ENCODE data around the gene CAPN8. TPM values are rescaled to one million over a fixed set of nuclear protein-coding genes. Genes with fewer than 3 reads are reported as not detected.

Gene CAPN8
- total RNA-seq, 2 donors from 2014 or later: 0.44 TPM; not detected in 1

GRCh38 chr1:223653431-223653830 is 12.1 kb downstream of the CAPN8 start:
- TF ChIP-seq CTCF (conservative IDR thresholded peaks at IDR 0.05): no peak
- H3K27ac Mint-ChIP-seq: no peak overlapping the region
- H3K4me1 Mint-ChIP-seq: peaks cover 12% of the 10 kb centered on the region
- peaks cover 1% of the 10 kb centered on the region for H3K27me3 Mint-ChIP-seq (ENCODE audit: insufficient read depth)
- 94% methylated on average over 4 of the region's 4 CpGs; no CpG with 5 or more reads in 1 of the 2 experiments for WGBS, 2 experiments (ENCODE audit: insufficient coverage in 1 of 2, insufficient read length in 1 of 2)
- no peaks in the 10 kb centered on the region for H3K36me3 Mint-ChIP-seq (ENCODE audit: low read depth)
- H3K4me3 Mint-ChIP-seq: no peak overlapping the region
- Histone ChIP-seq H3K4me1 (ENCODE audit: control insufficient read depth, insufficient read depth, low read length) (no peaks in the 10 kb centered on the region), H3K9me3 (ENCODE audit: control insufficient read depth, low read length) (no peaks in the 10 kb centered on the region), H3K4me3 (ENCODE audit: low read length) (no peak overlapping the region), H3K9ac (ENCODE audit: extremely low read depth, low read length, poor library complexity, severe bottlenecking) (no peak overlapping the region), H3K27ac (ENCODE audit: low read depth, low read length) (no peak overlapping the region), H3K36me3 (ENCODE audit: control insufficient read depth, insufficient read depth, low read length) (no peaks in the 10 kb centered on the region), H3K27me3 (ENCODE audit: control insufficient read depth, insufficient read depth, low read length, poor library complexity, severe bottlenecking) (no peaks in the 10 kb centered on the region)
- DNase-seq: no peak
- H3K9me3 Mint-ChIP-seq: no peaks in the 10 kb centered on the region

GRCh38 chr1:223653015-223653414 is 12.5 kb downstream of the CAPN8 start:
- Mint-ChIP-seq H3K27ac (no peak overlapping the region), H3K27me3 (ENCODE audit: insufficient read depth) (peaks cover 3% of the 10 kb centered on the region), H3K4me1 (peaks cover 12% of the 10 kb centered on the region), H3K4me3 (no peak overlapping the region), H3K9me3 (no peaks in the 10 kb centered on the region), H3K36me3 (ENCODE audit: low read depth) (no peaks in the 10 kb centered on the region)
- 90 to 91% methylated on average over 12 to 14 of the region's 14 CpGs for WGBS, 2 experiments (ENCODE audit: insufficient coverage in 1 of 2, insufficient read length in 1 of 2)
- no peak for TF ChIP-seq CTCF (conservative IDR thresholded peaks at IDR 0.05)
- H3K27ac ChIP-seq (ENCODE audit: low read depth, low read length): no peak overlapping the region
- no peak overlapping the region for H3K9ac ChIP-seq (ENCODE audit: extremely low read depth, low read length, poor library complexity, severe bottlenecking)
- H3K4me3 ChIP-seq (ENCODE audit: low read length): no peak overlapping the region
- no peak for DNase-seq
- no peaks in the 10 kb centered on the region for H3K36me3 ChIP-seq (ENCODE audit: control insufficient read depth, insufficient read depth, low read length)
- no peaks in the 10 kb centered on the region for H3K9me3 ChIP-seq (ENCODE audit: control insufficient read depth, low read length)
- no peaks in the 10 kb centered on the region for H3K4me1 ChIP-seq (ENCODE audit: control insufficient read depth, insufficient read depth, low read length)
- no peaks in the 10 kb centered on the region for H3K27me3 ChIP-seq (ENCODE audit: control insufficient read depth, insufficient read depth, low read length, poor library complexity, severe bottlenecking)

GRCh38 chr1:223652436-223652941 is 13.0 kb downstream of the CAPN8 start:
- H3K4me1 ChIP-seq (ENCODE audit: control insufficient read depth, insufficient read depth, low read length): no peaks in the 10 kb centered on the region
- H3K9ac ChIP-seq (ENCODE audit: extremely low read depth, low read length, poor library complexity, severe bottlenecking): no peak overlapping the region
- H3K4me3 ChIP-seq (ENCODE audit: low read length): no peak overlapping the region
- peaks cover 3% of the 10 kb centered on the region for H3K27me3 Mint-ChIP-seq (ENCODE audit: insufficient read depth)
- no peaks in the 10 kb centered on the region for H3K9me3 Mint-ChIP-seq
- H3K27ac ChIP-seq (ENCODE audit: low read depth, low read length): peak overlapping the region; percentile 41
- no peaks in the 10 kb centered on the region for H3K36me3 ChIP-seq (ENCODE audit: control insufficient read depth, insufficient read depth, low read length)
- H3K27me3 ChIP-seq (ENCODE audit: control insufficient read depth, insufficient read depth, low read length, poor library complexity, severe bottlenecking): no peaks in the 10 kb centered on the region
- H3K36me3 Mint-ChIP-seq (ENCODE audit: low read depth): no peaks in the 10 kb centered on the region
- TF ChIP-seq CTCF (conservative IDR thresholded peaks at IDR 0.05): no peak
- H3K27ac Mint-ChIP-seq: no peak overlapping the region
- H3K9me3 ChIP-seq (ENCODE audit: control insufficient read depth, low read length): no peaks in the 10 kb centered on the region
- peaks cover 16% of the 10 kb centered on the region for H3K4me1 Mint-ChIP-seq
- DNase-seq: peak; percentile 60
- no peak overlapping the region for H3K4me3 Mint-ChIP-seq
- WGBS, 2 experiments (ENCODE audit: insufficient coverage in 1 of 2, insufficient read length in 1 of 2): 65 to 80% methylated on average over 5 to 12 of the region's 12 CpGs

Data from endodermal cell (in vitro differentiated cells).